GM12872 (cell line): ENCODE results near the gene ANKS3.

Experiments used
- TF ChIP-seq, protein P1 (sequence below): IDR thresholded peaks from 3 replicates; pipeline ENCODE4 v1.5.1; 2011; ENCODE audit warnings: low read depth, mild to moderate bottlenecking, low read length, moderate library complexity; ENCODE audit not compliant: insufficient read depth

The ANKS3 gene

DNA sequence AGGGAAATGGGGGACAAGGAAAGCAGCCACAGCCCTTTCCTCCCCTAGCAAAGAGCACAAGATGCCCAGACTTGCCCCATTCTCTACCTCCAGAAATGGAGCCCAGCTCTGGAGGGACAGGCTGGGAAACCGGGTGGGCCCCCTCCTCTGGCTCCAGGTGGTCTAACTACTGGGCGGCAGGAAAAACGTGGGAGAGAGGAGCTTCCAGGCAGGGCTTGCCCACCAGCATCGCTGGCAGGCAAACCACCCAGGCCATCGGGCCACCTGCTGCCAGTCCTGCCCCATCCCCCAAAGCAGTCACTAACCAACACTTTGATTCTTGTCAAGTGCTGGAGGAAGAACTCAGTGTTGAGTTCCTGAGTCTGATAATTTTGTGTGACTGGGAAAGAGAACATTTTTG lies 15.6 kb downstream of the ANKS3 start:
- TF ChIP-seq, protein P1, sequence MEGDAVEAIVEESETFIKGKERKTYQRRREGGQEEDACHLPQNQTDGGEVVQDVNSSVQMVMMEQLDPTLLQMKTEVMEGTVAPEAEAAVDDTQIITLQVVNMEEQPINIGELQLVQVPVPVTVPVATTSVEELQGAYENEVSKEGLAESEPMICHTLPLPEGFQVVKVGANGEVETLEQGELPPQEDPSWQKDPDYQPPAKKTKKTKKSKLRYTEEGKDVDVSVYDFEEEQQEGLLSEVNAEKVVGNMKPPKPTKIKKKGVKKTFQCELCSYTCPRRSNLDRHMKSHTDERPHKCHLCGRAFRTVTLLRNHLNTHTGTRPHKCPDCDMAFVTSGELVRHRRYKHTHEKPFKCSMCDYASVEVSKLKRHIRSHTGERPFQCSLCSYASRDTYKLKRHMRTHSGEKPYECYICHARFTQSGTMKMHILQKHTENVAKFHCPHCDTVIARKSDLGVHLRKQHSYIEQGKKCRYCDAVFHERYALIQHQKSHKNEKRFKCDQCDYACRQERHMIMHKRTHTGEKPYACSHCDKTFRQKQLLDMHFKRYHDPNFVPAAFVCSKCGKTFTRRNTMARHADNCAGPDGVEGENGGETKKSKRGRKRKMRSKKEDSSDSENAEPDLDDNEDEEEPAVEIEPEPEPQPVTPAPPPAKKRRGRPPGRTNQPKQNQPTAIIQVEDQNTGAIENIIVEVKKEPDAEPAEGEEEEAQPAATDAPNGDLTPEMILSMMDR, result no peak

DNA sequence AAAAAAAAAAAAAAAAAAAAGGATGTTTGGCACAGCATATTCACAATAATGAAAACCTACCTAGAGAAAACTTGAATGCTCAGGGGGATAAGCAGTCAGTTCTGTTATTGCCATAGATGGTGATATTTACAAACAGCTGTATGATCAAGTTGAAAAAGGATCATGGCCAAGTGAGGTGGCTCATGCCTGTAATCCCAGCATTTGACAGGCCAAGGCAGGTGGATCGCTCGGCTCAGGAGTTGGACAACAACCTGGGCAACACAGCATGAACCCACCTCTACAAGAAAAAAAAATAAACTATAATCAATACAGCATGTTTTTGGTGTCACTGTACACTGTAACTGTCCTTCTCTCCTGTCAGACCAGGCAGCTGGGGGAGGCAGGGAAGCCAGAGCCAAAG lies 19.1 kb downstream of the ANKS3 start:
- TF ChIP-seq, protein P1, result no peak

DNA sequence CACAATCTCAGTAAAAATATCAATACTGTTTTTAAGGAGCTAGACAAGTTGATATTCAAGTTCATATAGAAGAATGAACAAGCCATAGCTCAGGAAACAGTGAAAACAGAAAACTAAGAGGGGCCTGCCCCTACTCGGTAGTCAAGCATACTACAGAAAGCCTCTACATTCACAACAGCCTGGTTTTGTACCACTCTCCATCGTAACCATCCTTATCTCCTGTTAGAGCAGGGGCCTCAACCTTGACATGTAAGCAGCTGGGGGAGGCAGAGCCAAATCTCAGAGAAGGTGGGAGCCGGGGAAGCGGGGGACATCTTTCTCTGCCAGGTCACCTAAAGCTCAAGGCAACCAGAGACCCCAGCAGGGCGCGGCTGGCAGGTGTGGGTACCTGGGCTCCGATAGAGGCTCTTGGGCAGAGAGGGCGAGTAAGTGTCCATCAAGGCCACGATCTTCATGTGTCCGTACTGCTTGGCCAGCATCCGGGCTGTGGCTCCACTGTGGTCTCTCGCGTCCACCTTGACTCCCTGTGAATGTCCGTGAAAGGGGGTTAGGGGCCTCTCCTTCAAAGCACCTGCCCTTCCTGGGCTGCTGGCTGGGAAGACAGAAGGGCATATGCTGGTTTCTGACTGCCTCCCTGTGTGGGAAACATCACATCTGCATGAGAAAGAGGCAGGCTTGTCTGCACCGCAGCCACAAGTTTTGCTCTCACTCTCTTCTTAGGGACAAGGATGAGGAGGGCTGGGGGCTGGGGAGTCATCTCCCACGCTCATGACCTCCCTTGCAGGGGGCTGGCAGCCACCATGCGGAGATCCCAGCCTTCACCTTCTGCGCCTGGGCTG lies 20.2 kb downstream of the ANKS3 start:
- TF ChIP-seq, protein P1, result no peak

DNA sequence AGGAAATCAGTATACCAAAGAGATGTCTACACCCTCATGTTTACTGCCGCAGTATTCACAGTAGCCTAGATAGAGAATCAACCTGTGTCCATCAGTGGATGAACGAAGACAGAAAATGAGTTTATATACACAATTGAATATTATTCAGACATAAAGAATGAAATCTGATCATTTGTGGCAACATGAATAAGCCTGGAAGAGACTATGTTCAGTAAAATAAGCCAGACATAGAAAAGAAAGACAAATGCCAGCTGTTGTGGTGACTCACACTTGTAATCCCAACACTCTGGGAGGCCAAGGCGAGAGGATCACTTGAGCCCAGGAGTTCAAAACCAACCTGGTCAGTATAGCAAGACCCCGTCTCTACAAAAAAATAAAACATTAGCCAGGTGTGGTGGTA lies 24.6 kb downstream of the ANKS3 start:
- TF ChIP-seq, protein P1, result no peak

DNA sequence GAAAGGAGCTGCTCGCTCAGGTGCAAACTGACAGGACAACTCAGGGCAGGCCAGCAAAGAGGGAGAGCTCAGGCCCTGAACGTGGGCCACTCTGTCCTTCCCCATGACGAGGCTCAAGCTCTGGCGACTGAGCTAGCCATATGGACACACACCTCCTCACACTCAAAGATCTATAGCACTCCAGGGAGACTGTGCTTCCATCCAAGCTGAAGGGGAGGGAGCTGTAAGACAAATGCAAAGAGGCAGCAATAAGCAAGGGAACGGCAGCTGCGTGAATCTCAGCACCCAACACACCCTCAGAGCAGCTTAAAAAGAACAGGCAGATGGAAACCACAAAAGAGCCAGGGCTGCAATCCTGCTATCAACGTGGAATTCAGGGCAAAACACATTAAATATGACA lies 27.2 kb downstream of the ANKS3 start:
- TF ChIP-seq, protein P1, result no peak

DNA sequence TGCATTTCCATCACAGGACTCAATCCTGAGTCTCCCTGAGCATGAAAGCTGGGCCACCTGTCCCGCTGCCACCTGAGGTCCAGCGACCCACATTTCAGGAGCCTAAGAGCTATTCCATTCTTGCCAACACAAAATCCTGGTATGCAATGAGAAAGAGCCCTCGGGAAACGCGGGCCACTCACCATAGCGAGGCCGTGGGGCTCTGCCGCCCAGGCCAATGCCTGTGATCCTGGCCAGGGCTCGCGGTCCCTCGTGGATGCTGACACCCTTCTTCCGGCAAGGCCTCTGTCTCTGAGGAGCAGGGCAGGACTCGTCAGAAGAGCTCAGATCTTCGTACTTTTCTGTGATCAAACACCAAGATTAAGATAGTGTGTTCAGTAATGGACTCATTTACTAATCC lies 29.2 kb downstream of the ANKS3 start:
- TF ChIP-seq, protein P1, result no peak

DNA sequence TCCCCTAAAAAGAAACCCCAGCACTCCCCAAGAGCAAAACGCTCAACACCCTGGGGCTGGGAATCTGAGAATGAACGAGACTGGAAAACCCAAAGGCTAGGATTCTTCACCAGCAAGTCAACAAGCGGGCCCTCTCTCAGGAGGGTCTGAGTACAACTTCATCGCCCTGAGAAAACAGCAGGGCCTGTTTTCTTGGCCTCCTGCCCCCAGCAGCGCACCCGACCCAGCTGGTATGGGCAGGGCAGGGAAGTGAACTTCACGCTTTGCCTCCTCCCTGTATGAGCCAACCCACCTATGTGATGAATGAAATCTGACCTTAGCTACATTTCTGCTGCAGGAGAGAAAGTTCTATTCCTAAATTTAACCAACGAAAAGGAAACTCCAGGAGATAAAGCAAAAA lies 29.6 kb downstream of the ANKS3 start:
- TF ChIP-seq, protein P1, result no peak
